ENCODE measurements around the gene ZRSR2. TPM values are rescaled to one million over a fixed set of nuclear protein-coding genes. Genes with fewer than 3 reads are reported as not detected.
A peak's percentile ranks its signal among the peaks of the same experiment; 100 is the strongest.

The ZRSR2 gene
- total and polyA plus RNA-seq, 9 of the 15 experiments (the other 6 are each of a cell fraction or from before 2014, with no cell fraction given): 3.5 to 19.5 (median 8.6) TPM

DNA sequence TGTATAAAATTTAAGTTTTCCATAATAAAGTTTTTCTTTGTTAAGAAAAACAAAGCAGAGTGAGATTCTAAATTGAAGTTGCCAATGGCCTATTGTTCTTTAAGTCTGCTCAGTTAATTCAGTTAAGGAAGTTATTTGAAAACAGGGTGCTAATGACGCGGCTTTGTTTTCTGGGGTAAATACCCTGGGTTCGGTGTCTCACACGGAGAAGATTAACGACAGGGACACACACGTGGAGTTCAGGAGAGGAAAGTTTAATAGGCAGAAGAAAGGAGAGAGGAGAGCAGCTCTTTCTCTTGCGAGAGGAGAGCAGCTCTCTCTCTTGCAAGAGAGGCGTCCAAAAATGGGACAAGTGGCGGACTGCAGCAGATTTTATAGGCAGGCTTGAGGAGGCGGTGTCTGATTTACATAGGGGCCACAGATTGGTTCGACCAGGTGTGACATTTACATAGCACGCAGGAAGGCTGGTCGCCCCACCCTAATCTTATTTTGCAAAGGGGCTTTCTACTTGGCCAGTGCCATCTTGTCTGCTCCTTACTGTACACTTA is 42.6 kb upstream of the ZRSR2 start:
- TF ChIP-seq SMARCA4 (IDR thresholded peaks at IDR 0.05): no peak
- peak; percentile 56 for TF ChIP-seq POLR2B (IDR thresholded peaks at IDR 0.05; ENCODE audit: low read depth, partially characterized antibody)
- TF ChIP-seq ZNF253 (CRISPR knock-in tag; conservative IDR thresholded peaks at IDR 0.05): no peak
- TF ChIP-seq MTA3 (IDR thresholded peaks at IDR 0.05; ENCODE audit: borderline replicate concordance): 0 out of 2 replicates have a peak, but pooled peaks have one; percentile 52
- TF ChIP-seq POLR2H (tag; IDR thresholded peaks at IDR 0.05; ENCODE audit: low read depth): peak; percentile 65
- TF ChIP-seq POLR2A (conservative IDR thresholded peaks at IDR 0.05): peak; percentile 80
- TF ChIP-seq TBP (optimal IDR thresholded peaks at IDR 0.05; ENCODE audit: low read depth, low read length): peak; percentile 81
- TF ChIP-seq SUPT5H (IDR thresholded peaks at IDR 0.05): peak; percentile 63
- TF ChIP-seq PHF8 (IDR thresholded peaks at IDR 0.05; ENCODE audit: borderline replicate concordance, low read length): no peak
- peak; percentile 38; the same call in 1 of the 2 replicates for TF ChIP-seq POLR2AphosphoS5 (IDR thresholded peaks at IDR 0.05; ENCODE audit: control insufficient read depth, insufficient read depth, low read depth, low read length)
- no peak for TF ChIP-seq EP300 (IDR thresholded peaks at IDR 0.05; ENCODE audit: low read length)
- no peak for TF ChIP-seq TRIM28 (IDR thresholded peaks at IDR 0.05)
- TF ChIP-seq TAF1 (IDR thresholded peaks at IDR 0.05; ENCODE audit: control insufficient read depth, extremely low read depth, insufficient read depth, low read length, severe bottlenecking): peak; percentile 47
- TF ChIP-seq BMI1 (IDR thresholded peaks at IDR 0.05; ENCODE audit: low read length): no peak
- TF ChIP-seq BCL6 (CRISPR knock-in tag; IDR thresholded peaks at IDR 0.05): no peak
- 0 out of 2 replicates have a peak, but pooled peaks have one; percentile 20 for TF ChIP-seq RBFOX2 (IDR thresholded peaks at IDR 0.05; ENCODE audit: low read depth, low read length)
- in situ Hi-C loops (cut with MboI) (no loop called here), intact Hi-C loops (cut with micrococcal nuclease) (no loop called here)
- peak; percentile 74 for FAIRE-seq
- no peaks in the 10 kb centered on the region for H3K27me3 ChIP-seq (ENCODE audit: control insufficient read depth in 2 of 2, insufficient read depth in 2 of 2, low read length in 2 of 2)
- H4K20me1 ChIP-seq (replicated peaks; ENCODE audit: control insufficient read depth, insufficient read depth, low read length): no peaks in the 10 kb centered on the region
- H3K79me2 ChIP-seq (ENCODE audit: control insufficient read depth, insufficient read depth, low read length): no peaks in the 10 kb centered on the region
- no TSS peak for BruUV-seq (replicated peaks)
- H3K9me3 ChIP-seq (replicated peaks; ENCODE audit: control insufficient read depth, insufficient read depth, low read depth, low read length): no peaks in the 10 kb centered on the region
- no peaks in the 10 kb centered on the region for H3K36me3 ChIP-seq (ENCODE audit: control insufficient read depth, insufficient read depth, low read length)
- peak in 2 of 4 experiments; percentile 24 to 57 for DNase-seq (ENCODE audit: extremely low read depth in 1 of 4, low spot score in 3 of 4)
- peak overlapping the region; percentile 38; the same call in 1 of the 2 replicates for H3K4me2 ChIP-seq (ENCODE audit: insufficient read depth, low read length)
- 31% methylated on average over 10 of the region's 13 CpGs for WGBS (ENCODE audit: insufficient coverage, low coverage, missing lambda C conversion rate)
- H3K27ac ChIP-seq (ENCODE audit: extremely low read depth, low read depth, low read length): no peak overlapping the region
- ATAC-seq: peak; percentile 90
- H3K9ac ChIP-seq (ENCODE audit: insufficient read depth in 1 of 2, low read depth in 2 of 2, low read length in 2 of 2): no peak overlapping the region
- ChIA-PET CTCF (ENCODE audit: low intra/inter-chr PET ratio) (no interaction called here), POLR2A (interaction anchor here (0.6 to 1.3 kb wide), 5 partner anchors 9 to 230 kb away, joined by 3 to 4 read pairs (median 3); no protein-coding TSS in a partner anchor)
- no peak overlapping the region for H3K4me3 ChIP-seq
- H3K9me1 ChIP-seq (ENCODE audit: control insufficient read depth, insufficient read depth, low read length): no peaks in the 10 kb centered on the region
- H2AFZ ChIP-seq (ENCODE audit: low read depth, low read length): peak overlapping the region; percentile 68; the same call in 1 of the 2 replicates
- H3K4me1 ChIP-seq (replicated peaks in 1 of 2; ENCODE audit: control insufficient read depth in 2 of 2, insufficient read depth in 2 of 2, low read length in 2 of 2): peaks cover 0 to 4% of the 10 kb centered on the region in 2 experiments; a peak in 3 of 5 replicates
